Measurements from ENCODE around the gene GJB6. TPM values are rescaled to one million over a fixed set of nuclear protein-coding genes. Genes with fewer than 3 reads are reported as not detected.

Gene GJB6
- total and polyA plus RNA-seq, 2 of the 4 experiments (the other 2 are of a cell fraction): not detected

DNA sequence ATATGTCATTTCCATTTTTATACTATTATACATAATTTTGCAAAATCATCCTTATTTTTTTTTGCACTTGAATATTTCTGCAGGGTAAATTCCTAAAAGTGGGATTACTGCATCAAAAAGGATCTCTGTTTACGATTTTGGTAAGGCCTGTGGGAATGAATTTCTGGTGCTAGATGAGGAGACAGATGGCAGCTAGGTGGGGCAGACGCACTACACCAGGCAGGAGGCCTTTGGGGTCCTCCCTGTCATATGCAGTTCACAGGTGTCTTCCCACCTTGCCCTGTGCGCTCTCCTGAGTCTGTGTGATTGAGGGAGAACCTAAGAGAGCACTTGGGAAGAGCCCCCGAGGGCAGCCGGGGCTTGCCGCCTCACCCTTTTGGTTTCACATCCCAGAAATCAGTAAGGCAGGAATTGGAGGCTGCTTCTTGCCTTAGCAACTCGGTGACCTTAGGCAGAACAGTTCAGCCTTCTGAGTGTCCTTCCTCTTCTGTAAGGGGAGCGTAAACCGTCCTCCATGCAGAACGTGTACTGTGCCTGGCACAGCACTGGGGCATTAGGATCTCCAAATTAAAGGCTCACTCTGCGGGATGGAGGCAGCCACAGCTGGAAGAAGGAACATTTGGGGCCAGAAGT, 25.9 kb downstream of the GJB6 start:
- Histone ChIP-seq H2AK9ac (replicated peaks; ENCODE audit: low read depth, low read length, poor library complexity) (no peak overlapping the region), H3K4me3 (ENCODE audit: insufficient read depth, low read depth, low read length) (no peak overlapping the region), H2BK20ac (ENCODE audit: low read depth, low read length) (no peak overlapping the region), H4K5ac (ENCODE audit: low read depth, low read length) (no peak overlapping the region), H4K8ac (ENCODE audit: low read depth in 2 of 2, low read length in 2 of 2) (no peak overlapping the region), H3K4me1 (ENCODE audit: control insufficient read depth, insufficient read depth, low read length) (no peaks in the 10 kb centered on the region), H2BK15ac (ENCODE audit: low read depth, low read length) (no peak overlapping the region), H3K9me3 (ENCODE audit: control insufficient read depth, insufficient read depth, low read length) (peaks cover 4% of the 10 kb centered on the region), H3K14ac (replicated peaks; ENCODE audit: low read depth, low read length) (no peak overlapping the region), H3K79me1 (ENCODE audit: low read depth in 1 of 2, low read length in 2 of 2) (no peaks in the 10 kb centered on the region), H3K36me3 (ENCODE audit: control insufficient read depth, insufficient read depth, low read length) (no peaks in the 10 kb centered on the region), H2BK5ac (ENCODE audit: low read depth, low read length, poor library complexity, severe bottlenecking) (no peak overlapping the region), H4K20me1 (ENCODE audit: insufficient read depth, low read length) (no peaks in the 10 kb centered on the region), H3K56ac (ENCODE audit: extremely low read depth, insufficient read depth, low read length) (no peak overlapping the region), H3K27me3 (ENCODE audit: control insufficient read depth, insufficient read depth, low read length) (peaks cover 42% of the 10 kb centered on the region), H3K23ac (ENCODE audit: low read depth, low read length) (no peak overlapping the region), H3K18ac (ENCODE audit: low read depth, low read length) (no peak overlapping the region), H2AFZ (replicated peaks; ENCODE audit: low read length, poor library complexity) (no peak overlapping the region), H2BK120ac (ENCODE audit: low read depth, low read length) (no peak overlapping the region), H2AK5ac (ENCODE audit: low read depth, low read length) (no peak overlapping the region), H3K9me1 (ENCODE audit: insufficient read depth, low read length) (no peaks in the 10 kb centered on the region), H4K91ac (ENCODE audit: insufficient read depth, low read depth, low read length) (no peak overlapping the region), H3K27ac (ENCODE audit: insufficient read depth, low read length) (no peak overlapping the region), H3K9ac (ENCODE audit: low read depth, low read length) (no peak overlapping the region), H3K4ac (ENCODE audit: low read depth, low read length) (no peak overlapping the region), H3K4me2 (ENCODE audit: low read depth, low read length) (no peak overlapping the region)
- ATAC-seq (ENCODE audit: low read depth) (no peak), DNase-seq (no peak)
- WGBS, 2 experiments (ENCODE audit: extremely low coverage in 2 of 2, insufficient read length in 1 of 2): 60% methylated on average over 1 of the region's 11 CpGs; no CpG with 5 or more reads in 1 of the 2 experiments
- in situ Hi-C loops (cut with MboI; ENCODE audit: low sequenced_read_pairs): no loop called here
- dilution Hi-C loops (cut with HindIII; ENCODE audit: low sequenced_read_pairs, unreplicated experiment): no loop called here
- TF ChIP-seq, protein P1, sequence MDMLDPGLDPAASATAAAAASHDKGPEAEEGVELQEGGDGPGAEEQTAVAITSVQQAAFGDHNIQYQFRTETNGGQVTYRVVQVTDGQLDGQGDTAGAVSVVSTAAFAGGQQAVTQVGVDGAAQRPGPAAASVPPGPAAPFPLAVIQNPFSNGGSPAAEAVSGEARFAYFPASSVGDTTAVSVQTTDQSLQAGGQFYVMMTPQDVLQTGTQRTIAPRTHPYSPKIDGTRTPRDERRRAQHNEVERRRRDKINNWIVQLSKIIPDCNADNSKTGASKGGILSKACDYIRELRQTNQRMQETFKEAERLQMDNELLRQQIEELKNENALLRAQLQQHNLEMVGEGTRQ (IDR thresholded peaks at IDR 0.05; ENCODE audit: low read depth, low read length): no peak
- TF ChIP-seq, protein P2, sequence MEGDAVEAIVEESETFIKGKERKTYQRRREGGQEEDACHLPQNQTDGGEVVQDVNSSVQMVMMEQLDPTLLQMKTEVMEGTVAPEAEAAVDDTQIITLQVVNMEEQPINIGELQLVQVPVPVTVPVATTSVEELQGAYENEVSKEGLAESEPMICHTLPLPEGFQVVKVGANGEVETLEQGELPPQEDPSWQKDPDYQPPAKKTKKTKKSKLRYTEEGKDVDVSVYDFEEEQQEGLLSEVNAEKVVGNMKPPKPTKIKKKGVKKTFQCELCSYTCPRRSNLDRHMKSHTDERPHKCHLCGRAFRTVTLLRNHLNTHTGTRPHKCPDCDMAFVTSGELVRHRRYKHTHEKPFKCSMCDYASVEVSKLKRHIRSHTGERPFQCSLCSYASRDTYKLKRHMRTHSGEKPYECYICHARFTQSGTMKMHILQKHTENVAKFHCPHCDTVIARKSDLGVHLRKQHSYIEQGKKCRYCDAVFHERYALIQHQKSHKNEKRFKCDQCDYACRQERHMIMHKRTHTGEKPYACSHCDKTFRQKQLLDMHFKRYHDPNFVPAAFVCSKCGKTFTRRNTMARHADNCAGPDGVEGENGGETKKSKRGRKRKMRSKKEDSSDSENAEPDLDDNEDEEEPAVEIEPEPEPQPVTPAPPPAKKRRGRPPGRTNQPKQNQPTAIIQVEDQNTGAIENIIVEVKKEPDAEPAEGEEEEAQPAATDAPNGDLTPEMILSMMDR (conservative IDR thresholded peaks at IDR 0.05; ENCODE audit: low read depth, low read length): no peak
- TF ChIP-seq MAZ (IDR thresholded peaks at IDR 0.05; ENCODE audit: borderline replicate concordance, low read depth, low read length) (no peak), MXI1 (IDR thresholded peaks at IDR 0.05; ENCODE audit: borderline replicate concordance, low read depth, low read length) (no peak), NFE2L2 (IDR thresholded peaks at IDR 0.05; ENCODE audit: low read depth, low read length) (no peak), SMC3 (IDR thresholded peaks at IDR 0.05; ENCODE audit: low read depth, low read length) (no peak), RCOR1 (IDR thresholded peaks at IDR 0.05; ENCODE audit: insufficient replicate concordance, low read length) (no peak), MAFK (IDR thresholded peaks at IDR 0.05; ENCODE audit: low read depth, low read length) (no peak), POLR2A (IDR thresholded peaks at IDR 0.05; ENCODE audit: low read depth, low read length) (no peak), CEBPB (IDR thresholded peaks at IDR 0.05; ENCODE audit: low read depth, low read length) (no peak)
- TF ChIP-seq, protein P3, sequence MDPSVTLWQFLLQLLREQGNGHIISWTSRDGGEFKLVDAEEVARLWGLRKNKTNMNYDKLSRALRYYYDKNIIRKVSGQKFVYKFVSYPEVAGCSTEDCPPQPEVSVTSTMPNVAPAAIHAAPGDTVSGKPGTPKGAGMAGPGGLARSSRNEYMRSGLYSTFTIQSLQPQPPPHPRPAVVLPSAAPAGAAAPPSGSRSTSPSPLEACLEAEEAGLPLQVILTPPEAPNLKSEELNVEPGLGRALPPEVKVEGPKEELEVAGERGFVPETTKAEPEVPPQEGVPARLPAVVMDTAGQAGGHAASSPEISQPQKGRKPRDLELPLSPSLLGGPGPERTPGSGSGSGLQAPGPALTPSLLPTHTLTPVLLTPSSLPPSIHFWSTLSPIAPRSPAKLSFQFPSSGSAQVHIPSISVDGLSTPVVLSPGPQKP (IDR thresholded peaks at IDR 0.05; ENCODE audit: borderline replicate concordance, low read depth, low read length): no peak
- POLR2A ChIA-PET (ENCODE audit: unreplicated experiment): no interaction called here
- BruUV-seq (replicated peaks): no TSS peak
- intact Hi-C loops (cut with micrococcal nuclease): loop anchor here (10.0 kb wide), 1 partner anchor 89 kb away; no protein-coding TSS in a partner anchor
- CTCF ChIA-PET: no interaction called here

Measured in IMR-90 (cell line).